Esophagus muscularis mucosa (tissue), 4 donors: ENCODE measurements around the gene EHD1. TPM values are rescaled to one million over a fixed set of nuclear protein-coding genes. Genes with fewer than 3 reads are reported as not detected.

Experiments used
- DNase-seq: peaks from one replicate; pipeline ENCODE4 v3.0.0-alpha.2; 2017; ENCODE audit errors: extremely low spot score
- H3K27ac ChIP-seq, 4 donors: fragments of 200-600 bp; sonication (generic); replicated peaks in 1 of 4; 1 replicate in 3 of 4; 2 replicates in 1 of 4; pipeline ENCODE4 v1.5.1; 2016 to 2019; ENCODE audit warnings: mild to moderate bottlenecking in 1 of 4
- H3K27me3 ChIP-seq, 4 donors: fragments of 200-600 bp; sonication (generic); one replicate each; pipeline versions ENCODE4 v1.5.1 to v1.6.0; 2016 to 2019
- H3K36me3 ChIP-seq, 4 donors: fragments of 200-600 bp; sonication (generic); one replicate each; pipeline ENCODE4 v1.5.1; 2016 to 2019
- H3K4me1 ChIP-seq, 4 donors: fragments of 200-600 bp; sonication (generic); one replicate each; pipeline ENCODE4 v1.5.1; 2016 to 2019
- H3K4me3 ChIP-seq, 4 donors: fragments of 200-600 bp; sonication (generic); 1 replicate in 2 of 4; 2 replicates in 2 of 4; pipeline ENCODE4 v1.5.1; 2016 to 2019; ENCODE audit warnings: mild to moderate bottlenecking in 4 of 4, moderate library complexity in 1 of 4
- H3K9me3 ChIP-seq, 4 donors: fragments of 200-600 bp; sonication (generic); 1 replicate in 3 of 4; 2 replicates in 1 of 4; pipeline ENCODE4 v1.5.1; 2016 to 2019
- CTCF ChIP-seq, 3 experiments: fragments of 200-600 bp in 2 of 3; fragments of 450-650 bp in 1 of 3; sonication (generic) in 2 of 3; IDR thresholded peaks; one replicate each; pipeline ENCODE4 v1.5.1; 2017 to 2019; ENCODE audit warnings: antibody characterized with exemption in 3 of 3, mild to moderate bottlenecking in 2 of 3, moderate library complexity in 1 of 3
- EP300 ChIP-seq: sonication (generic); formaldehyde crosslinking; IDR thresholded peaks from one replicate; pipeline ENCODE4 v1.6.1; 2017; ENCODE audit warnings: antibody characterized with exemption
- POLR2A ChIP-seq: fragments of 450-650 bp; IDR thresholded peaks from one replicate; pipeline ENCODE4 v1.6.1; 2017; ENCODE audit warnings: antibody characterized with exemption, moderate library complexity, mild to moderate bottlenecking, low read depth
- POLR2AphosphoS5 ChIP-seq, 2 donors: sonication (generic); formaldehyde crosslinking; IDR thresholded peaks; one replicate each; pipeline ENCODE4 v1.6.1; 2017; ENCODE audit warnings: antibody characterized with exemption in 2 of 2
- WGBS: methylation state at CpG from one replicate; pipeline ENCODE4 v1.1.5; 2018; 5-methylcytosine and 5-hydroxymethylcytosine counted together
- intact Hi-C: fragments of 100-400 bp; cut with DNase I; formaldehyde crosslinking; loops from one replicate; pipeline ENCODE4 v1.15.1; 2023
- total RNA-seq, 4 donors: library from RNA; depleted of rRNA; stranded (reverse); fragments of >200 nt; gene quantifications; one replicate each; pipeline versions ENCODE4 v1.1.0 to v1.2.1, GENCODE V29; 2016

Gene EHD1
- total RNA-seq, result 100 to 1,000 TPM in 2 of 4 donors, 10 to 100 TPM in 2; 57.0 to 193 (median 104) TPM

GRCh38 chr11:64878494-64879243, at the start of gene EHD1:
Gene EHD1, minus strand, starts transcription at chr11:64878621. Its CDS starts 157 bp downstream, at chr11:64878464.
- Histone ChIP-seq H3K27ac (peak within 1 kb of the TSS; percentile 93 to 98 (median 94)), H3K4me1 (peaks cover 49 to 71% (median 54%) of the 10 kb centered on the region in 4 donors), H3K27me3 (no peaks in the 10 kb centered on the region), H3K36me3 (peaks cover 0 to 18% (median 8%) of the 10 kb centered on the region in 4 donors), H3K9me3 (no peaks in the 10 kb centered on the region), H3K4me3 (peak within 1 kb of the TSS; percentile 68 to 92 (median 86))
- WGBS, result under 1% methylated on average over 47 of the region's 75 CpGs
- DNase-seq, result peak; percentile 100
- intact Hi-C loops, result no loop called here
- TF ChIP-seq EP300 (no peak), POLR2AphosphoS5 (IDR thresholded peaks at IDR 0.05) (peak; percentile 97 to 100), POLR2A (peak; percentile 99), CTCF (IDR thresholded peaks at IDR 0.05) (peak; percentile 26 to 45 (median 43))

GRCh38 chr11:64926689-64927088, 48.3 kb upstream of the EHD1 start:
- DNase-seq, result no peak
- WGBS, result 86% methylated on average over 19 of the region's 22 CpGs
- H3K36me3 ChIP-seq, result peaks cover 31 to 52% (median 51%) of the 10 kb centered on the region in 4 donors
- intact Hi-C loops, result no loop called here
- TF ChIP-seq EP300 (no peak), POLR2AphosphoS5 (IDR thresholded peaks at IDR 0.05) (no peak), CTCF (IDR thresholded peaks at IDR 0.05) (no peak), POLR2A (no peak)
- no peaks in the 10 kb centered on the region for H3K27me3 ChIP-seq
- no peaks in the 10 kb centered on the region for H3K9me3 ChIP-seq
- no peak overlapping the region for H3K27ac ChIP-seq
- H3K4me1 ChIP-seq, result peaks cover 24 to 30% (median 28%) of the 10 kb centered on the region in 4 donors
- no peak overlapping the region for H3K4me3 ChIP-seq

GRCh38 chr11:64925536-64926436, 47.4 kb upstream of the EHD1 start:
- Histone ChIP-seq H3K27me3 (no peaks in the 10 kb centered on the region), H3K4me1 (peaks cover 24 to 30% (median 28%) of the 10 kb centered on the region in 4 donors), H3K27ac (peak overlapping the region in 3 of 4 donors; percentile 97 to 99 (median 97)), H3K4me3 (peak overlapping the region; percentile 85 to 100 (median 90)), H3K36me3 (peaks cover 22 to 43% (median 42%) of the 10 kb centered on the region in 4 donors), H3K9me3 (no peaks in the 10 kb centered on the region)
- TF ChIP-seq EP300 (no peak), CTCF (IDR thresholded peaks at IDR 0.05) (no peak), POLR2A (no peak), POLR2AphosphoS5 (IDR thresholded peaks at IDR 0.05) (no peak)
- WGBS, result 54% methylated on average over 20 of the region's 24 CpGs
- DNase-seq, result no peak
- intact Hi-C loops, result no loop called here

GRCh38 chr11:64924910-64925284, 46.5 kb upstream of the EHD1 start:
- H3K36me3 ChIP-seq, result peaks cover 13 to 34% (median 33%) of the 10 kb centered on the region in 4 donors
- DNase-seq, result no peak
- TF ChIP-seq POLR2AphosphoS5 (IDR thresholded peaks at IDR 0.05) (no peak), POLR2A (no peak), CTCF (IDR thresholded peaks at IDR 0.05) (no peak), EP300 (no peak)
- H3K4me3 ChIP-seq, result peak overlapping the region; percentile 85 to 100 (median 90)
- peak overlapping the region; percentile 96 to 99 (median 97) for H3K27ac ChIP-seq
- 2% methylated on average over 24 of the region's 24 CpGs for WGBS
- H3K27me3 ChIP-seq, result no peaks in the 10 kb centered on the region
- peaks cover 24 to 30% (median 28%) of the 10 kb centered on the region in 4 donors for H3K4me1 ChIP-seq
- H3K9me3 ChIP-seq, result no peaks in the 10 kb centered on the region
- intact Hi-C loops, result loop anchor here (5.0 kb wide), 1 partner anchor 192 kb away; the partner anchor contains the start of gene ZNHIT2
